Activated CD8-positive, alpha-beta memory T cell treated with anti-CD3 and anti-CD28 coated beads, Interleukin-2, amount 10 ng/mL, durations not matched to agents 7 days and 5 days (primary cell): ENCODE data around the gene TSPAN16. TPM values are rescaled to one million over a fixed set of nuclear protein-coding genes. Genes with fewer than 3 reads are reported as not detected.
"Not testable (repeated sequence)": the region's sequence is repeated elsewhere in the genome, so short reads cannot be mapped to it uniquely, and the experiment has no call there.

ENCODE experiments used
- ATAC-seq: fragments of 150-1000 bp; cut with Tn5 transposase; one replicate; pipeline ENCODE4 v1.10.0; 2021; ENCODE audit warnings: moderate library complexity
- CTCF ChIA-PET: fragments of 350-600 bp; sonication (Branson Sonifier 250); formaldehyde crosslinking; loops from one replicate; lab custom pipeline; 2021; ENCODE audit warnings: antibody characterized with exemption; lab: Charles Lee
- DNase-seq: peaks from one replicate; pipeline ENCODE4 v3.0.0-alpha.2; 2020
- H3K27ac Mint-ChIP-seq: one replicate; pipeline ENCODE4 v1.8.0; 2021; ENCODE audit warnings: mild to moderate bottlenecking, mixed read lengths
- H3K27me3 Mint-ChIP-seq: one replicate; pipeline ENCODE4 v1.8.0; 2021; ENCODE audit warnings: mixed read lengths
- H3K36me3 Mint-ChIP-seq: one replicate; pipeline ENCODE4 v1.8.0; 2021; ENCODE audit warnings: mild to moderate bottlenecking, mixed read lengths
- H3K4me1 Mint-ChIP-seq: one replicate; pipeline ENCODE4 v1.8.0; 2021; ENCODE audit warnings: mixed read lengths
- H3K4me3 Mint-ChIP-seq: one replicate; pipeline ENCODE4 v1.8.0; 2021; ENCODE audit warnings: mild to moderate bottlenecking, moderate library complexity, mixed read lengths
- H3K9me3 Mint-ChIP-seq: one replicate; pipeline ENCODE4 v1.8.0; 2022; ENCODE audit warnings: low read depth, mixed read lengths
- total RNA-seq, 2 experiments: library from RNA; stranded (reverse); gene quantifications; one replicate each; pipeline ENCODE4 v1.2.3, GENCODE V29; 2021

Gene TSPAN16
- total RNA-seq, 2 experiments from 2014 or later, result not detected

- H3K27ac Mint-ChIP-seq, result no peak overlapping the region
- H3K4me3 Mint-ChIP-seq, result no peak overlapping the region
- ATAC-seq, result no peak
- no peaks in the 10 kb centered on the region for H3K36me3 Mint-ChIP-seq
- H3K9me3 Mint-ChIP-seq, result no peaks in the 10 kb centered on the region
- no peak for DNase-seq
- H3K4me1 Mint-ChIP-seq, result no peaks in the 10 kb centered on the region
- CTCF ChIA-PET, result no interaction called here
- peaks cover 20% of the 10 kb centered on the region for H3K27me3 Mint-ChIP-seq
Observed at GRCh38 chr19:11299946-11300810, 4.2 kb downstream of the TSPAN16 start.

- H3K4me3 Mint-ChIP-seq, result no peak overlapping the region
- ATAC-seq (no peak), DNase-seq (no peak)
- no peak overlapping the region for H3K27ac Mint-ChIP-seq
- CTCF ChIA-PET, result no interaction called here
- H3K4me1 Mint-ChIP-seq, result no peaks in the 10 kb centered on the region
- no peaks in the 10 kb centered on the region for H3K36me3 Mint-ChIP-seq
- H3K27me3 Mint-ChIP-seq, result peaks cover 18% of the 10 kb centered on the region
- no peaks in the 10 kb centered on the region for H3K9me3 Mint-ChIP-seq
Observed at GRCh38 chr19:11300811-11301120, 4.8 kb downstream of the TSPAN16 start.

GRCh38 chr19:11304936-11305335, 9.0 kb downstream of the TSPAN16 start:
- DNase-seq (no peak), ATAC-seq (no peak)
- H3K4me1 Mint-ChIP-seq, result no peaks in the 10 kb centered on the region
- H3K9me3 Mint-ChIP-seq, result no peaks in the 10 kb centered on the region
- no peaks in the 10 kb centered on the region for H3K36me3 Mint-ChIP-seq
- H3K27ac Mint-ChIP-seq, result no peak overlapping the region
- CTCF ChIA-PET, result no interaction called here
- H3K4me3 Mint-ChIP-seq, result no peak overlapping the region
- H3K27me3 Mint-ChIP-seq, result peaks cover 12% of the 10 kb centered on the region

GRCh38 chr19:11306337-11306736, 10.4 kb downstream of the TSPAN16 start:
- Mint-ChIP-seq H3K9me3 (no peaks in the 10 kb centered on the region), H3K27me3 (peaks cover 12% of the 10 kb centered on the region), H3K4me1 (no peaks in the 10 kb centered on the region), H3K36me3 (no peaks in the 10 kb centered on the region), H3K4me3 (no peak overlapping the region), H3K27ac (no peak overlapping the region)
- CTCF ChIA-PET, result interaction anchor here (1.1 kb wide), 1 partner anchor 18 kb away, joined by 3 read pairs; no protein-coding TSS in a partner anchor
- DNase-seq (no peak), ATAC-seq (no peak)

- H3K4me3 Mint-ChIP-seq, DNase-seq, CTCF ChIA-PET: not testable (repeated sequence)
Observed at GRCh38 chr19:11320278-11320995, 24.5 kb downstream of the TSPAN16 start.

GRCh38 chr19:11321191-11322126, 25.5 kb downstream of the TSPAN16 start:
- no peak overlapping the region for H3K4me3 Mint-ChIP-seq
- DNase-seq (no peak), ATAC-seq (no peak)
- H3K27ac Mint-ChIP-seq, result no peak overlapping the region
- no peaks in the 10 kb centered on the region for H3K9me3 Mint-ChIP-seq
- H3K36me3 Mint-ChIP-seq, result no peaks in the 10 kb centered on the region
- peaks cover 33% of the 10 kb centered on the region for H3K4me1 Mint-ChIP-seq
- peaks cover 15% of the 10 kb centered on the region for H3K27me3 Mint-ChIP-seq
- CTCF ChIA-PET, result interaction anchor here (0.7 to 1.6 kb wide), 5 partner anchors 9 to 29 kb away, joined by 3 to 5 read pairs (median 4); partner anchors contain the start of gene RAB3D

More at GRCh38 chr19:11320278-11320995, 24.5 kb downstream of the TSPAN16 start:
- H3K27ac Mint-ChIP-seq, ATAC-seq, H3K36me3 Mint-ChIP-seq, H3K9me3 Mint-ChIP-seq: not testable (repeated sequence)
- Mint-ChIP-seq H3K4me1 (peaks cover 33% of the 10 kb centered on the region), H3K27me3 (peaks cover 15% of the 10 kb centered on the region)

- no peak for ATAC-seq
- H3K4me3 Mint-ChIP-seq, result no peak overlapping the region
- H3K27me3 Mint-ChIP-seq, result peaks cover 11% of the 10 kb centered on the region
- CTCF ChIA-PET, result interaction anchor here (0.7 to 5.2 kb wide), 7 partner anchors 10 to 79 kb away, joined by 3 to 28 read pairs (median 4); partner anchors contain the start of gene RAB3D
- no peak overlapping the region for H3K27ac Mint-ChIP-seq
- DNase-seq, result no peak
- H3K4me1 Mint-ChIP-seq, result peaks cover 33% of the 10 kb centered on the region
- no peaks in the 10 kb centered on the region for H3K36me3 Mint-ChIP-seq
- no peaks in the 10 kb centered on the region for H3K9me3 Mint-ChIP-seq
Observed at GRCh38 chr19:11322269-11323024, 26.5 kb downstream of the TSPAN16 start.

GRCh38 chr19:11323601-11324078, 27.7 kb downstream of the TSPAN16 start:
- H3K4me1 Mint-ChIP-seq, result peaks cover 30% of the 10 kb centered on the region
- no peaks in the 10 kb centered on the region for H3K9me3 Mint-ChIP-seq
- CTCF ChIA-PET, result interaction anchor here (1.2 to 5.2 kb wide), 4 partner anchors 16 to 58 kb away, joined by 3 to 28 read pairs (median 8); partner anchors contain the start of gene RAB3D
- H3K4me3 Mint-ChIP-seq, result peak overlapping the region; percentile 60
- ATAC-seq (no peak), DNase-seq (no peak)
- peaks cover 7% of the 10 kb centered on the region for H3K27me3 Mint-ChIP-seq
- peak overlapping the region; percentile 92 for H3K27ac Mint-ChIP-seq
- H3K36me3 Mint-ChIP-seq, result no peaks in the 10 kb centered on the region

GRCh38 chr19:11324079-11324661, 28.2 kb downstream of the TSPAN16 start:
- H3K27ac Mint-ChIP-seq, result peak overlapping the region; percentile 92
- ATAC-seq, result peak; percentile 89
- peaks cover 30% of the 10 kb centered on the region for H3K4me1 Mint-ChIP-seq
- H3K36me3 Mint-ChIP-seq, result no peaks in the 10 kb centered on the region
- peak; percentile 86 for DNase-seq
- H3K4me3 Mint-ChIP-seq, result peak overlapping the region; percentile 60
- CTCF ChIA-PET, result interaction anchor here (0.7 to 5.2 kb wide), 6 partner anchors 15 to 158 kb away, joined by 3 to 28 read pairs (median 6); partner anchors contain the start of genes CCDC159, RAB3D and TMEM205
- peaks cover 3% of the 10 kb centered on the region for H3K27me3 Mint-ChIP-seq
- H3K9me3 Mint-ChIP-seq, result no peaks in the 10 kb centered on the region

- CTCF ChIA-PET, result interaction anchor here (0.6 to 5.2 kb wide), 7 partner anchors 15 to 480 kb away, joined by 3 to 28 read pairs (median 4); partner anchors contain the start of genes CCDC159, RAB3D and TMEM205
- Mint-ChIP-seq H3K27ac (peak overlapping the region; percentile 92), H3K4me1 (peaks cover 30% of the 10 kb centered on the region), H3K4me3 (no peak overlapping the region), H3K9me3 (no peaks in the 10 kb centered on the region), H3K27me3 (peaks cover 3% of the 10 kb centered on the region), H3K36me3 (no peaks in the 10 kb centered on the region)
- DNase-seq, result no peak
- ATAC-seq, result no peak
Observed at GRCh38 chr19:11324748-11325389, 28.9 kb downstream of the TSPAN16 start.

- ATAC-seq, result no peak
- no peaks in the 10 kb centered on the region for H3K9me3 Mint-ChIP-seq
- H3K4me3 Mint-ChIP-seq, result no peak overlapping the region
- H3K27ac Mint-ChIP-seq, result peak overlapping the region; percentile 56
- CTCF ChIA-PET, result interaction anchor here (0.6 to 5.2 kb wide), 3 partner anchors 21 to 481 kb away, joined by 3 to 28 read pairs (median 4); partner anchors contain the start of genes CCDC159 and TMEM205
- peaks cover 3% of the 10 kb centered on the region for H3K27me3 Mint-ChIP-seq
- no peaks in the 10 kb centered on the region for H3K36me3 Mint-ChIP-seq
- no peak for DNase-seq
- H3K4me1 Mint-ChIP-seq, result peaks cover 30% of the 10 kb centered on the region
Observed at GRCh38 chr19:11325544-11325943, 29.6 kb downstream of the TSPAN16 start.
